HL-60/S4 (cell line): ENCODE measurements around the gene ADARB2.

Source experiments
- in situ Hi-C: fragments of 300-500 bp; cut with MboI; formaldehyde crosslinking; loops from 2 replicates; pipeline ENCODE4 v1.14.3; 2022; ENCODE audit warnings: low sequenced_read_pairs

Gene ADARB2

GRCh38 chr10:1274701-1275544, 462.4 kb downstream of the ADARB2 start:
- in situ Hi-C loops, result no loop called here

- in situ Hi-C loops, result no loop called here
Observed at GRCh38 chr10:1274111-1274661, 463.1 kb downstream of the ADARB2 start.

- in situ Hi-C loops, result no loop called here
Observed at GRCh38 chr10:1273372-1274105, 463.8 kb downstream of the ADARB2 start.

- in situ Hi-C loops, result no loop called here
Observed at GRCh38 chr10:1272777-1273161, 464.6 kb downstream of the ADARB2 start.

GRCh38 chr10:1272079-1272776, 465.1 kb downstream of the ADARB2 start:
- in situ Hi-C loops, result no loop called here

GRCh38 chr10:1270906-1271305, 466.4 kb downstream of the ADARB2 start:
- in situ Hi-C loops, result no loop called here

- in situ Hi-C loops, result no loop called here
Observed at GRCh38 chr10:1270490-1270889, 466.8 kb downstream of the ADARB2 start.

GRCh38 chr10:1268831-1269230, 468.5 kb downstream of the ADARB2 start:
- in situ Hi-C loops, result no loop called here

GRCh38 chr10:1267568-1267967, 469.8 kb downstream of the ADARB2 start:
- in situ Hi-C loops, result no loop called here

- in situ Hi-C loops, result no loop called here
Observed at GRCh38 chr10:1267148-1267547, 470.2 kb downstream of the ADARB2 start.

- in situ Hi-C loops, result no loop called here
Observed at GRCh38 chr10:1266033-1266802, 471.1 kb downstream of the ADARB2 start.

- in situ Hi-C loops, result no loop called here
Observed at GRCh38 chr10:1264001-1264400, 473.3 kb downstream of the ADARB2 start.

- in situ Hi-C loops, result no loop called here
Observed at GRCh38 chr10:1257274-1257673, 480.1 kb downstream of the ADARB2 start.

GRCh38 chr10:1256432-1256725, 480.9 kb downstream of the ADARB2 start:
- in situ Hi-C loops, result no loop called here

GRCh38 chr10:1255600-1256431, 481.5 kb downstream of the ADARB2 start:
- in situ Hi-C loops, result no loop called here

GRCh38 chr10:1255118-1255517, 482.2 kb downstream of the ADARB2 start:
- in situ Hi-C loops, result no loop called here

GRCh38 chr10:1253523-1254353, 483.6 kb downstream of the ADARB2 start:
- in situ Hi-C loops, result no loop called here

GRCh38 chr10:1251769-1252168, 485.6 kb downstream of the ADARB2 start:
- in situ Hi-C loops, result no loop called here
